Neutrophil (primary cell): Measurements from ENCODE around the gene JAKMIP1.

Experiments
- H3K27ac ChIP-seq: fragments of 200-600 bp; sonication (generic); 2 replicates; pipeline ENCODE4 v1.5.1; 2016; ENCODE audit warnings: mild to moderate bottlenecking, moderate library complexity
- H3K27me3 ChIP-seq: fragments of 200-600 bp; sonication (generic); 2 replicates; pipeline ENCODE4 v1.6.0; 2016; ENCODE audit warnings: mild to moderate bottlenecking
- H3K36me3 ChIP-seq: fragments of 200-600 bp; sonication (generic); 2 replicates; pipeline ENCODE4 v1.5.1; 2017
- H3K4me1 ChIP-seq, 2 experiments: fragments of 200-600 bp in 1 of 2; sonication (generic) in 1 of 2; 1 replicate in 1 of 2; 2 replicates in 1 of 2; pipeline versions ENCODE4 v1.5.1 to v1.6.1; 2013 to 2016; ENCODE audit warnings: low read depth in 1 of 2, low read length in 1 of 2, mild to moderate bottlenecking in 1 of 2, moderate library complexity in 1 of 2; ENCODE audit not compliant: control insufficient read depth in 1 of 2, insufficient read depth in 1 of 2
- H3K4me3 ChIP-seq, 2 experiments: fragments of 200-600 bp in 1 of 2; sonication (generic) in 1 of 2; 1 replicate in 1 of 2; 2 replicates in 1 of 2; pipeline ENCODE4 v1.5.1; 2013 to 2016; ENCODE audit warnings: low read depth in 1 of 2, low read length in 1 of 2, mild to moderate bottlenecking in 1 of 2, moderate library complexity in 1 of 2
- H3K9me3 ChIP-seq: fragments of 200-600 bp; sonication (generic); 2 replicates; pipeline ENCODE4 v1.5.1; 2016
- CTCF ChIP-seq: fragments of 200-600 bp; sonication (generic); IDR thresholded peaks from 2 replicates; pipeline ENCODE4 v1.5.1; 2016; ENCODE audit warnings: antibody characterized with exemption

Gene JAKMIP1

GRCh38 chr4:6113641-6114040 lies 86.7 kb downstream of the JAKMIP1 start:
- Histone ChIP-seq H3K36me3 (no peaks in the 10 kb centered on the region), H3K4me3 (no peak overlapping the region), H3K4me1 (no peaks in the 10 kb centered on the region), H3K27me3 (peaks cover 22% of the 10 kb centered on the region), H3K9me3 (no peaks in the 10 kb centered on the region), H3K27ac (no peak overlapping the region)
- TF ChIP-seq CTCF = no peak

- Histone ChIP-seq H3K4me3 (no peak overlapping the region), H3K36me3 (no peaks in the 10 kb centered on the region), H3K27ac (no peak overlapping the region), H3K4me1 (no peaks in the 10 kb centered on the region), H3K27me3 (peaks cover 16% of the 10 kb centered on the region), H3K9me3 (no peaks in the 10 kb centered on the region)
- no peak for TF ChIP-seq CTCF
These were observed 87.6 kb downstream of the JAKMIP1 start for GRCh38 chr4:6112606-6113290.

GRCh38 chr4:6111354-6111960 lies 88.9 kb downstream of the JAKMIP1 start:
- Histone ChIP-seq H3K9me3 (no peaks in the 10 kb centered on the region), H3K4me3 (no peak overlapping the region), H3K27ac (no peak overlapping the region), H3K27me3 (peaks cover 12% of the 10 kb centered on the region), H3K4me1 (no peaks in the 10 kb centered on the region), H3K36me3 (no peaks in the 10 kb centered on the region)
- TF ChIP-seq CTCF = no peak

GRCh38 chr4:6110681-6111353 lies 89.5 kb downstream of the JAKMIP1 start:
- no peak for TF ChIP-seq CTCF
- no peaks in the 10 kb centered on the region for H3K36me3 ChIP-seq
- no peak overlapping the region for H3K27ac ChIP-seq
- H3K9me3 ChIP-seq = no peaks in the 10 kb centered on the region
- peaks cover 12% of the 10 kb centered on the region for H3K27me3 ChIP-seq
- no peaks in the 10 kb centered on the region for H3K4me1 ChIP-seq
- H3K4me3 ChIP-seq = no peak overlapping the region

GRCh38 chr4:6109842-6110560 lies 90.3 kb downstream of the JAKMIP1 start:
- H3K4me1 ChIP-seq = no peaks in the 10 kb centered on the region
- no peak overlapping the region for H3K27ac ChIP-seq
- no peak overlapping the region for H3K4me3 ChIP-seq
- no peak for TF ChIP-seq CTCF
- H3K9me3 ChIP-seq = no peaks in the 10 kb centered on the region
- no peaks in the 10 kb centered on the region for H3K36me3 ChIP-seq
- H3K27me3 ChIP-seq = peaks cover 19% of the 10 kb centered on the region
